K562 (cell line): ENCODE measurements around the gene UBR7. TPM values are rescaled to one million over a fixed set of nuclear protein-coding genes. Genes with fewer than 3 reads are reported as not detected.

Experiments used
- ARID2 ChIP-seq: fragments of 450-650 bp; IDR thresholded peaks from 2 replicates; pipeline ENCODE4 v1.6.1; 2017; ENCODE audit warnings: antibody characterized with exemption, mild to moderate bottlenecking
- BRF2 ChIP-seq: IDR thresholded peaks from 3 replicates; pipeline ENCODE4 v1.6.1; 2011; ENCODE audit warnings: borderline replicate concordance, mild to moderate bottlenecking; ENCODE audit not compliant: insufficient read length, insufficient read depth
- CHCHD3 ChIP-seq: fragments of 250-450 bp; sonication (Bioruptor Pico); IDR thresholded peaks from 2 replicates; pipeline ENCODE4 v2.1.2; 2022; ENCODE audit warnings: mild to moderate bottlenecking
- CTCFL ChIP-seq: IDR thresholded peaks from 2 replicates; pipeline ENCODE4 v1.6.1; 2011; ENCODE audit warnings: borderline replicate concordance, low read depth, mild to moderate bottlenecking, moderate library complexity, low read length; ENCODE audit not compliant: insufficient read depth, poor library complexity, severe bottlenecking
- EZH2 ChIP-seq: IDR thresholded peaks from 2 replicates; pipeline ENCODE4 v1.6.1; 2012; ENCODE audit warnings: low read depth, mild to moderate bottlenecking, inconsistent platforms, low read length, borderline replicate concordance
- FOXA3 ChIP-seq, 2 experiments: fragments of 450-650 bp in 1 of 2; sonication (generic) in 1 of 2; formaldehyde crosslinking; IDR thresholded peaks in 1 of 2; conservative IDR thresholded peaks in 1 of 2; 2 replicates each; pipeline versions ENCODE4 v1.4.0 to v1.8.0; 2020 to 2022; ENCODE audit warnings: mild to moderate bottlenecking in 2 of 2, missing genetic modification reagents in 1 of 2
- FUS ChIP-seq: fragments of 200-400 bp; formaldehyde crosslinking; optimal IDR thresholded peaks from 2 replicates; pipeline ENCODE3; 2017; ENCODE audit warnings: low read depth, low read length
- KDM2B ChIP-seq: fragments of 250-450 bp; sonication (Bioruptor Pico); IDR thresholded peaks from 2 replicates; pipeline ENCODE4 v1.8.0; 2021; ENCODE audit warnings: mild to moderate bottlenecking, moderate library complexity
- MAZ ChIP-seq, 2 experiments: fragments of 450-650 bp in 1 of 2; sonication (generic) in 1 of 2; formaldehyde crosslinking; IDR thresholded peaks in 1 of 2; conservative IDR thresholded peaks in 1 of 2; 2 replicates each; pipeline versions ENCODE4 v1.4.0 to v1.5.0; 2020; ENCODE audit warnings: mild to moderate bottlenecking in 1 of 2, missing genetic modification reagents in 1 of 2
- MEF2A ChIP-seq: IDR thresholded peaks from 2 replicates; pipeline ENCODE4 v1.6.1; 2011; ENCODE audit warnings: low read depth, mild to moderate bottlenecking, low read length, moderate library complexity; ENCODE audit not compliant: control insufficient read depth
- MLX ChIP-seq, 2 experiments: fragments of 450-650 bp in 1 of 2; sonication (generic) in 1 of 2; formaldehyde crosslinking; conservative IDR thresholded peaks; 2 replicates each; pipeline versions ENCODE4 v1.4.0 to v1.8.1; 2020 to 2022; ENCODE audit warnings: mild to moderate bottlenecking in 1 of 2, missing genetic modification reagents in 1 of 2
- RAD21 ChIP-seq, 2 experiments: fragments of 250-450 bp in 1 of 2; fragments of 450-650 bp in 1 of 2; sonication (Bioruptor Pico) in 1 of 2; formaldehyde crosslinking in 1 of 2; IDR thresholded peaks in 1 of 2; conservative IDR thresholded peaks in 1 of 2; 2 replicates each; pipeline versions ENCODE4 v1.4.0 to v1.8.0; 2020 to 2022; ENCODE audit warnings: mild to moderate bottlenecking in 2 of 2, moderate library complexity in 1 of 2
- RFX5 ChIP-seq: IDR thresholded peaks from 2 replicates; pipeline ENCODE4 v1.6.1; 2011; ENCODE audit warnings: low read depth, mild to moderate bottlenecking, improper control_type of control experiment, low read length
- SMARCA4 ChIP-seq: fragments of 450-650 bp; IDR thresholded peaks from 2 replicates; pipeline ENCODE4 v1.6.1; 2016
- TARDBP ChIP-seq: fragments of 450-650 bp; IDR thresholded peaks from 2 replicates; pipeline ENCODE4 v1.6.1; 2016
- TOE1 ChIP-seq, 2 experiments: fragments of 450-650 bp in 1 of 2; sonication (generic) in 1 of 2; formaldehyde crosslinking in 1 of 2; IDR thresholded peaks; 2 replicates each; pipeline versions ENCODE4 v1.7.1 to v1.8.0; 2016 to 2022; ENCODE audit warnings: borderline replicate concordance in 2 of 2, mild to moderate bottlenecking in 2 of 2, antibody characterized with exemption in 1 of 2, inconsistent platforms in 1 of 2, low read depth in 1 of 2, missing genetic modification reagents in 1 of 2, moderate library complexity in 1 of 2
- XRCC5 ChIP-seq: fragments of 200-400 bp; formaldehyde crosslinking; IDR thresholded peaks from 2 replicates; pipeline ENCODE4 v1.6.1; 2017; ENCODE audit warnings: low read depth, mild to moderate bottlenecking, low read length
- ZEB2 ChIP-seq: fragments of 450-650 bp; IDR thresholded peaks from 2 replicates; pipeline ENCODE4 v1.6.1; 2016
- ZNF511 ChIP-seq: sonication (generic); formaldehyde crosslinking; IDR thresholded peaks from 2 replicates; pipeline ENCODE4 v1.8.0; 2022; ENCODE audit warnings: mild to moderate bottlenecking, missing genetic modification reagents
- ZNF57 ChIP-seq: fragments of 450-650 bp; formaldehyde crosslinking; IDR thresholded peaks from 2 replicates; pipeline ENCODE4 v1.4.0; 2020; ENCODE audit warnings: mild to moderate bottlenecking, moderate library complexity
- ZNF668 ChIP-seq: fragments of 250-450 bp; sonication (Bioruptor Pico); IDR thresholded peaks from 2 replicates; pipeline ENCODE4 v1.8.0; 2022; ENCODE audit warnings: mild to moderate bottlenecking, inconsistent platforms
- ZNF76 ChIP-seq: fragments of 250-450 bp; sonication (Bioruptor Pico); IDR thresholded peaks from 2 replicates; pipeline ENCODE4 v1.4.0; 2020; ENCODE audit warnings: mild to moderate bottlenecking, moderate library complexity, borderline replicate concordance
- polyA plus RNA-seq, 8 experiments: library from polyadenylated mRNA; depleted of rRNA in 4 of 8; stranded (reverse) in 5 of 8; unstranded in 3 of 8; fragments of >200 nt; fragmentation: Nextera tagmentation in 2 of 8; fragmentation: Illumina TruSeq in 1 of 8; extraction: Ambion mirVana in 2 of 8; extraction: Trizol in 1 of 8; gene quantifications; 2 replicates each; pipeline versions ENCODE4 v1.2.1 to v1.2.3, GENCODE V29; 2011 to 2014; ENCODE audit warnings: inconsistent platforms in 1 of 8, missing spikeins in 1 of 8
- total RNA-seq, 7 experiments: library from RNA; depleted of rRNA in 6 of 7; stranded (reverse); fragments of >200 nt in 6 of 7; fragmentation: Illumina TruSeq in 2 of 7; extraction: Trizol in 2 of 7; gene quantifications; 2 replicates each; pipeline versions ENCODE4 v1.2.1 to v1.2.3, GENCODE V29; 2011 to 2021; ENCODE audit warnings: low replicate concordance in 1 of 7

Gene UBR7
- total and polyA plus RNA-seq, 9 of the 15 experiments (the other 6 are each of a cell fraction or from before 2014, with no cell fraction given) = 12.5 to 63.0 (median 34.4) TPM

GRCh38 chr14:93184391-93185348, 22.4 kb upstream of the UBR7 start, which contains the start of the genes LYSET and MOAP1 (continued):
- TF ChIP-seq ZNF511 (CRISPR knock-in tag) (0 out of 2 replicates have a peak, but pooled peaks have one; percentile 37), EZH2 (no peak), BRF2 (no peak), MEF2A (no peak), FOXA3 (CRISPR knock-in tag; conservative IDR thresholded peaks at IDR 0.05 in 1 of 2, IDR thresholded peaks at IDR 0.05 in 1 of 2) (no peak), TOE1 (IDR thresholded peaks at IDR 0.05; ENCODE audit: borderline replicate concordance) (no peak), TOE1 (CRISPR knock-in tag; IDR thresholded peaks at IDR 0.05; ENCODE audit: borderline replicate concordance, low read depth) (no peak), FUS (no peak), ZNF668 (CRISPR knock-in tag) (no peak), CHCHD3 (no peak), KDM2B (CRISPR knock-in tag) (no peak), MLX (CRISPR knock-in tag; conservative IDR thresholded peaks at IDR 0.05) (no peak), XRCC5 (no peak), ARID2 (no peak), CTCFL (no peak), RAD21 (CRISPR knock-in tag; conservative IDR thresholded peaks at IDR 0.05 in 1 of 2, IDR thresholded peaks at IDR 0.05 in 1 of 2) (no peak), MAZ (CRISPR knock-in tag; conservative IDR thresholded peaks at IDR 0.05 in 1 of 2, IDR thresholded peaks at IDR 0.05 in 1 of 2) (peak; percentile 80 to 81), ZNF76 (no peak), TARDBP (no peak), RFX5 (no peak), SMARCA4 (no peak), ZNF57 (CRISPR knock-in tag) (no peak), ZEB2 (peak; percentile 40; the same call in 1 of the 2 replicates)
